Nephron progenitor cell (in vitro differentiated cells): ENCODE data around the gene SLC22A15.
"Not testable (repeated sequence)": the region's sequence is repeated elsewhere in the genome, so short reads cannot be mapped to it uniquely, and the experiment has no call there.

Source experiments
- DNase-seq: peaks from one replicate; pipeline ENCODE4 v3.0.0; 2021
- H3K27ac Mint-ChIP-seq: 2 replicates; pipeline ENCODE4 v1.8.0; 2021; ENCODE audit warnings: mild to moderate bottlenecking, moderate library complexity, mixed read lengths
- H3K27me3 Mint-ChIP-seq: 2 replicates; pipeline ENCODE4 v1.8.0; 2021; ENCODE audit warnings: mild to moderate bottlenecking, low read depth, mixed read lengths; ENCODE audit not compliant: poor library complexity
- H3K36me3 Mint-ChIP-seq: 2 replicates; pipeline ENCODE4 v1.8.0; 2021; ENCODE audit warnings: low read depth, mixed read lengths
- H3K4me1 Mint-ChIP-seq: 2 replicates; pipeline ENCODE4 v1.8.0; 2021; ENCODE audit warnings: mixed read lengths
- H3K4me3 Mint-ChIP-seq: 2 replicates; pipeline ENCODE4 v1.8.0; 2021; ENCODE audit warnings: mild to moderate bottlenecking, moderate library complexity, mixed read lengths
- H3K9me3 Mint-ChIP-seq: 2 replicates; pipeline ENCODE4 v1.8.0; 2021; ENCODE audit warnings: mild to moderate bottlenecking, moderate library complexity, mixed read lengths
- TF ChIP-seq, protein P1 (sequence below): fragments of 200-600 bp; sonication (generic); IDR thresholded peaks from 2 replicates; pipeline ENCODE4 v1.5.0; 2021; ENCODE audit warnings: antibody characterized with exemption

Gene SLC22A15

DNA sequence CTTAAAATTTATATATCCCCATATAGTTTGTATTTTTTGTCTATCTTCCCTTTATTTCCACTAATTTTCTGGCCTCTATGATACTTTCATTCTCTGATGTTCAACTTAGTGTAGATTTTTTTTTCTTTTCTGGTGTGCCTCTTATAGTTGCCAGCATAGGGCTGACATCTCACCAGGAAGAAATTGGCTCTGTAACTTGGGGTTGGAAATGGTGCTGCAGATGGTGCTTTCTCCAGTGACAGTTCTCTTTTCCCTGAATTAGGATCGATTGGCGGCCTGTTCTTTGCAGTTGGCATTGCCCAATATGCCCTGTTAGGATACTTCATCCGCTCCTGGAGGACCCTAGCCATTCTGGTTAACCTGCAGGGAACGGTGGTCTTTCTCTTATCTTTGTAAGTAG is 50.3 kb downstream of the SLC22A15 start:
- no peaks in the 10 kb centered on the region for H3K9me3 Mint-ChIP-seq
- H3K27me3 Mint-ChIP-seq: no peaks in the 10 kb centered on the region
- no peaks in the 10 kb centered on the region for H3K4me1 Mint-ChIP-seq
- H3K36me3 Mint-ChIP-seq: peaks cover 12% of the 10 kb centered on the region
- no peak overlapping the region for H3K4me3 Mint-ChIP-seq
- TF ChIP-seq, protein P1, sequence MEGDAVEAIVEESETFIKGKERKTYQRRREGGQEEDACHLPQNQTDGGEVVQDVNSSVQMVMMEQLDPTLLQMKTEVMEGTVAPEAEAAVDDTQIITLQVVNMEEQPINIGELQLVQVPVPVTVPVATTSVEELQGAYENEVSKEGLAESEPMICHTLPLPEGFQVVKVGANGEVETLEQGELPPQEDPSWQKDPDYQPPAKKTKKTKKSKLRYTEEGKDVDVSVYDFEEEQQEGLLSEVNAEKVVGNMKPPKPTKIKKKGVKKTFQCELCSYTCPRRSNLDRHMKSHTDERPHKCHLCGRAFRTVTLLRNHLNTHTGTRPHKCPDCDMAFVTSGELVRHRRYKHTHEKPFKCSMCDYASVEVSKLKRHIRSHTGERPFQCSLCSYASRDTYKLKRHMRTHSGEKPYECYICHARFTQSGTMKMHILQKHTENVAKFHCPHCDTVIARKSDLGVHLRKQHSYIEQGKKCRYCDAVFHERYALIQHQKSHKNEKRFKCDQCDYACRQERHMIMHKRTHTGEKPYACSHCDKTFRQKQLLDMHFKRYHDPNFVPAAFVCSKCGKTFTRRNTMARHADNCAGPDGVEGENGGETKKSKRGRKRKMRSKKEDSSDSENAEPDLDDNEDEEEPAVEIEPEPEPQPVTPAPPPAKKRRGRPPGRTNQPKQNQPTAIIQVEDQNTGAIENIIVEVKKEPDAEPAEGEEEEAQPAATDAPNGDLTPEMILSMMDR: no peak
- H3K27ac Mint-ChIP-seq: no peak overlapping the region
- DNase-seq: no peak

GRCh38 chr1:116031302-116031835 is 55.1 kb downstream of the SLC22A15 start:
- Mint-ChIP-seq H3K4me3 (no peak overlapping the region), H3K36me3 (peaks cover 5% of the 10 kb centered on the region), H3K4me1 (no peaks in the 10 kb centered on the region), H3K9me3 (no peaks in the 10 kb centered on the region), H3K27me3 (no peaks in the 10 kb centered on the region), H3K27ac (no peak overlapping the region)
- TF ChIP-seq, protein P1: no peak
- DNase-seq: no peak

- TF ChIP-seq, protein P1: no peak
- H3K27ac Mint-ChIP-seq: no peak overlapping the region
- no peaks in the 10 kb centered on the region for H3K4me1 Mint-ChIP-seq
- peaks cover 5% of the 10 kb centered on the region for H3K36me3 Mint-ChIP-seq
- H3K9me3 Mint-ChIP-seq: no peaks in the 10 kb centered on the region
- H3K27me3 Mint-ChIP-seq: no peaks in the 10 kb centered on the region
- DNase-seq: no peak
- no peak overlapping the region for H3K4me3 Mint-ChIP-seq
Measured at GRCh38 chr1:116033322-116033721, 57.0 kb downstream of the SLC22A15 start.

DNA sequence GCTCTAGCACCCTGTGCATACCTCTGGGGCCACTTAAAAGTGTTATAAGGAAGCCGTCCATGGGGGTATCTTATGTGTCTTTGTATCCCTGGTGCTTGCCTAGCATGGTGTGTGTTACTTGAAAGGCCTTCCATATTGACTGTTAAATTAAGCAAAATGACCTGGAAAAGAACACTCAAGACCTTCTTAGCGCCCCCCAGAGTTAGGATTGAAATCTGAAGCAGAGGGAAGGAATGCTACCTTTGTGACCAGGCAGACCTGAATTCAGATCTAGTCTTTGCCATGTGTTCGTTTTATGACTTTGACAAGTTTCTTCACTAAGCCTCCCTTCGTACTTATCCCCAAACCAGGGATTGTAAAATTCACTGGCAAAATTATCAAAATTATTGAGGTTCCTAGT is 59.9 kb downstream of the SLC22A15 start:
- H3K36me3 Mint-ChIP-seq: no peaks in the 10 kb centered on the region
- H3K4me1 Mint-ChIP-seq: no peaks in the 10 kb centered on the region
- no peaks in the 10 kb centered on the region for H3K9me3 Mint-ChIP-seq
- H3K27ac Mint-ChIP-seq: no peak overlapping the region
- TF ChIP-seq, protein P1: no peak
- H3K4me3 Mint-ChIP-seq: no peak overlapping the region
- no peak for DNase-seq
- H3K27me3 Mint-ChIP-seq: no peaks in the 10 kb centered on the region

DNA sequence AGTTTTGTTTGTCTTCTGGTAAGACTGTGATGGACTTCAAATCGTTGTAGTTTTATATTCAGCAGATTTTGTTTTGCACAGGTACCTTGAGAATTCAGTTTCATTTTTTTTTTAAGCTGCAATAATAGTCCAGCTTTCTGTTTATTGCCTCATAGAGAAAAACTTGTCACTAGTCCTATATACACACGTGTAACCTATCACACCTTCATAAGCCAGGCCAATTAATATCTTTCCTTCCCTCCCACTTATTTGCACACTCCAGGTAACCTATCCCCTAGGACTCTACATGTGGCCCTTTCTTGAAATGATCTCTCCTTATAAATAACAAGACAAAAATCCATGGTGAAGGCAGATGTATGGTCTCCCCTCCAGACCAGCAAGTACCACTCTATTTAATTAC is 62.4 kb downstream of the SLC22A15 start:
- TF ChIP-seq, protein P1: no peak
- H3K9me3 Mint-ChIP-seq: no peaks in the 10 kb centered on the region
- no peaks in the 10 kb centered on the region for H3K27me3 Mint-ChIP-seq
- H3K27ac Mint-ChIP-seq: no peak overlapping the region
- no peak overlapping the region for H3K4me3 Mint-ChIP-seq
- DNase-seq: no peak
- H3K4me1 Mint-ChIP-seq: no peaks in the 10 kb centered on the region
- H3K36me3 Mint-ChIP-seq: no peaks in the 10 kb centered on the region

DNA sequence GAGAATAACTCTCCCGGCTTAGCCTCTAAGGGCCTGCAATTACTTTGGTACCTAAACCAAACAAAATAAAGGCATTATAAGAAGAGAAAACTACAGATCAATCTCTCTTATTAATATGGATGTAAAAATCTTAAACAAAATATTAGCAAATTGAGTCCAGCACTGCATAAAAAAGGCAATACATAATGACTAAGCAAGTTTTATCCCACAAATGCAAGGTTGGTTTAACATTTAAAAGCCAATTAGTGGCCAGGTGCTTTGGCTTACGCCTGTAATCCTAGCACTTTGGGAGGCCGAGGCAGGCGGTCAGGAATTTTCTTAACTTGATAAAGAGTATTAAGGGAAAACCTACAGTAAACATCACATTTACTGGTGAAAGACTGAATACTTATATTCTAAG is 67.8 kb downstream of the SLC22A15 start:
- Mint-ChIP-seq H3K36me3 (peaks cover 26% of the 10 kb centered on the region), H3K9me3 (peaks cover 30% of the 10 kb centered on the region), H3K4me1 (no peaks in the 10 kb centered on the region), H3K4me3 (no peak overlapping the region), H3K27me3 (no peaks in the 10 kb centered on the region), H3K27ac (no peak overlapping the region)
- TF ChIP-seq, protein P1: no peak
- no peak for DNase-seq

DNA sequence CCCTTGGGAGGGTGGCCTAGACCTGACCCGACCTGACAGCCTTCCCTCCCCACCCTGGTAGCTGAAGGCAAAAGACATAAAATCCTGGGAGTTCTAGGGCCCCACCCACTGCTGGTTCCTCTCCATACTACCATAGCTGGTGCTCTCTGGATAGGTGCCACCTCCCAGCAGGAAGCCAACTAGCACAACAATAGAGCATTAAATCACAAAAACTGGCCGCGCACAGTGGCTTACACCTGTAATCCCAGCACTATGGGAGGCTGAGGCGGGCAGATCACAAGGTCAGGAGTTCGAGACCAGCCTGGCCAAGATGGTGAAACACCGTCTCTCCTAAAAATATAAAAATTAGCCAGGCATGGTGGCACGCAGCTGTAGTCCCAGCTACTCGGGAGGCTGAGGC is 70.6 kb downstream of the SLC22A15 start:
- not testable (repeated sequence) for H3K4me3 Mint-ChIP-seq, H3K27ac Mint-ChIP-seq, H3K27me3 Mint-ChIP-seq, DNase-seq, H3K4me1 Mint-ChIP-seq
- peaks cover 58% of the 10 kb centered on the region for H3K9me3 Mint-ChIP-seq
- peaks cover 37% of the 10 kb centered on the region for H3K36me3 Mint-ChIP-seq

DNA sequence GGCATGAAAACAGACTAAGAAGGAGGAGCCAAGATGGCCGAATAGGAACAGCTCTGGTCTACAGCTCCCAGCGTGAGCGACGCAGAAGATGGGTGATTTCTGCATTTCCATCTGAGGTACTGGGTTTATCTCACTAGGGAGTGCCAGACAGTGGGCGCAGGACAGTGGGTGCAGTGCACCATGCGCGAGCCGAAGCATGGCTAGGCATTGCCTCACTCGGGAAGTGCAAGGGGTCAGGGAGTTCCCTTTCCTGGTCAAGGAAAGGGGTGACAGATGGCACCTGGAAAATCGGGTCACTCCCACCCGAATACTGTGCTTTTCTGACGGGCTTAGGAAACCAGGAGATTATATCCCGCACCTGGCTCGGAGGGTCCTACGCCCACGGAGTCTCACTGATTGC is 75.6 kb downstream of the SLC22A15 start:
- Mint-ChIP-seq H3K36me3 (peaks cover 27% of the 10 kb centered on the region), H3K9me3 (peaks cover 66% of the 10 kb centered on the region)
- not testable (repeated sequence) for DNase-seq, H3K27ac Mint-ChIP-seq, H3K27me3 Mint-ChIP-seq, H3K4me3 Mint-ChIP-seq, H3K4me1 Mint-ChIP-seq
